HK-2 (cell line): ENCODE data around the gene DNAAF3.

Experiments used
- DNase-seq: peaks from one replicate; pipeline ENCODE4 v3.0.0-alpha.2; 2018; ENCODE audit not compliant: unreplicated experiment

Gene DNAAF3

GRCh38 chr19:55116232-55116858, 50.1 kb downstream of the DNAAF3 start:
- DNase-seq = peak; percentile 43

- no peak for DNase-seq
Observed at GRCh38 chr19:55115446-55116065, 50.9 kb downstream of the DNAAF3 start.

DNA sequence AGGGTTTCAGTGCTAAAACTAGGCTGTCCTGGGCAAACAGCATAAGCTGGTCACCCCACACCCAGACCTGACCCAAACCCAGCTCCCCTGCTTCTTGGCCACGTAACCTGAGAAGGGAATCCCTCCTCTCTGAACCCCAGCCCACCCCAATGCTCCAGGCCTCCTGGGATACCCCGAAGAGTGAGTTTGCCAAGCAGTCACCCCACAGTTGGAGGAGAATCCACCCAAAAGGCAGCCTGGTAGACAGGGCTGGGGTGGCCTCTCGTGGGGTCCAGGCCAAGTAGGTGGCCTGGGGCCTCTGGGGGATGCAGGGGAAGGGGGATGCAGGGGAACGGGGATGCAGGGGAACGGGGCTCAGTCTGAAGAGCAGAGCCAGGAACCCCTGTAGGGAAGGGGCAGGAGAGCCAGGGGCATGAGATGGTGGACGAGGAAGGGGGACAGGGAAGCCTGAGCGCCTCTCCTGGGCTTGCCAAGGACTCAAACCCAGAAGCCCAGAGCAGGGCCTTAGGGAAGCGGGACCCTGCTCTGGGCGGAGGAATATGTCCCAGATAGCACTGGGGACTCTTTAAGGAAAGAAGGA, 51.8 kb downstream of the DNAAF3 start:
- no peak for DNase-seq

DNA sequence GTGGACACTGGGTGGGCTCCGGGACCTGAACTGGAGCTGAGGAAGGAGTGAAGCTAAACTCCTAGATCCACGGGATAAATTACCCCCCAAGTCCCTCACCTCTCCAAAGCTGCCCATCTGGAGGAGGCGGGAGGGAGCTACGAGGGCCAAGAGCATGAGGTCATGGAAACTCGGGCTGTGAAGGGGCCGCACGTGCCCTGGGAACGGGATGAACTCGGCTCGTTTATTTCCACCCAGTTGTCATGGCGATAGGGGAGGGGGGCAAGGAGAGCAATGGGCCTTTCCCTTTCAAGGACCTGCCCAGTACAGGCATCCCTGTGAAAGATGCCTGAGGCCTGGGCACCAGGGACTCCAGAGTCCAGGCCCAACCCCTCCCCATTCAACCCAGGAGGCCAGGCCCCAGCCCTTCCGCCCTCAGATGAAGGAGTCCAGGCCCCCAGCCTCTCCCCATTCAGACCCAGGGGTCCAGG, 52.8 kb downstream of the DNAAF3 start:
- peak; percentile 96 for DNase-seq

DNA sequence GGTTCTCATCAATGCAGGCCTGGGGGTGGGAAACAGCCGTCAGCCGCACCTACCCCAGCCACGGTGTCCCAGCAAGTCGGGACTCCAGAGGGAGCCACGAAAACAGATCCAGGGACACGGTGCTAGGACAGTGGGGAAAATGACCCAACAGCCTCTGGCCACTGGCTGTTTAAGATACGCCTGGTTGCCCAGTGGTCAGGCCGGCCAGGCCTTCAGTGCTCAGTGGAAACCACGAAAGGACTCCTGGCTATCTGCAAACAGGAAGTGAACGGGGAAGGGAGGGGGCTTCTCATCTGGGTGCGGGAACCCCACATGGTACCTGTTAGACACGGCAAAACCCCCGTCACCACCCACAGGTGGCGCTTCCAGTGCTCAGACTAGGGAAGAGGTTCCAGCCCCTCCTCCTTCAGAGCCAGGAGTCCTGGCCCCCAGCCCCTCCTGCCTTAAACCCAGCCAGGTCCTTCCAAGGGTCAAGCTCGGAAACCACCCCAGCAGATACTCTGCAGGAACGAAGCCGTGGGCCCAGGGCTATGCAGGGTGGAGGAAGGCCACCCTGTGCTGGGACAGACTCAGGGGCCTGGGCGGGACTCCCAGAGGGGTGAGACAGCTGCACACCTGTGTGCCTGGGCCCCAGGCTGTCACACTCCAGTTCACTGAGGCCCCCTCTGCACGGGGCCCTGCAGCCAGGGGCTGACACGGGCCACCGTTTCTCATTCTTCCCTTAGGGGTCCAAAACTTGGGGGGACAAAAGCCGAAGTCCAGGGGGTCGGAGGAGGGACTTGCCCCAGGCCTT, 53.4 kb downstream of the DNAAF3 start:
- DNase-seq = peak; percentile 67

DNA sequence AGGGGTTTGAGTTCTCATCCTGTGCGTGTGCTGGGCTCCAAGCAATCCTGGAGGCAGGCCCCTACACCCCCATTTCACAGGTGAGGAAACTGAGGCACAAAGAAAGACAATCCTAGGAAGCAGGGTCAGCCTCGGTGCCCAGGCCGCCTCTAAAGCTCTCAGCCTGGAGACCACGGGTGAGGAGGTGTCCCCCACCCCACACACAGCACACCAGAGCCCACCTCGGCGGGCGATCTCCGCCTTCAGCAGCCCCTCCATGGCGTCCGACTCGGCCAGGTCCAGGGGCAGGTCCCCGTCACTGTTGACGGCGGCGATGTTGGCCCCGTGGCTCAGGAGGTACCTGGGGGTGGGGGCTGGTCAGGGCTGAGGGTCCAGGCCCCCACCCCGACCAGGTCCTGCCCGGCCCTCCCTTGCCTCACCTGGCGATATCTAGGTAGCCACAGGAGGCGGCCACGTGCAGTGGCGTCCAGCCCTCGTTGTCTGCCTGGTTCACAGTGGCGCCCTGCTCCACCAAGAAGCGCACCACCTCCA, 54.1 kb downstream of the DNAAF3 start:
- DNase-seq = no peak

DNA sequence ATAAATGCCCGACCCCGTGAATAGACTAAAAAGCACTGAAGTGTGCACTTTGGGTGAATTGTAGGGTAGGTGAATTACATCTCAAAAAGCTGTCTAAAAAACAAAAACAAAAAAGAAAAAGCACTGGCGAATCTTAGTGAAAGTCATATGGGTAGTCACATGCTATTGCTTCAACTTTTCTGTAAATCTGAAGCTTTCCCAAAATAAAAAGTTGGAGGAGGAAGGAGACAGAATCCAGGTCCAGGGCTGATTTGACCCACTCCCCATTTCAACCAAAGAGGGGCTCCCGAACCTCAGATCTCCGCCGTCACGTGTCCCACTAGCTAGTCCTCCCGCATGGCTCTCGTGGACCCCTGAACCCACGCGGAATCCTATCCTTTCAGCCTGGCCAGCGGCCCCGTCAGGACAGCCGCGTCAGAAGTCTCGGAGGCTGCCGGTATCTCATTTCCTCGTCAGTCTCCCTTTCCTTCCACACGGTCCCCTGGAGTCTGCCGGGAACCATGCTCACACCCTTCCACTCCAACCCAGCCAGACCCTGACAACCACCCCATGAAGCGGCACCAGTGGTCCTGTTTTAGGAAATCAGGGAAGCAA, 55.1 kb downstream of the DNAAF3 start:
- DNase-seq = no peak

- DNase-seq = no peak
Observed at GRCh38 chr19:55109527-55110291, 56.7 kb downstream of the DNAAF3 start.
